Right lung (tissue), 5 donors: ENCODE results near the gene SCCPDH. TPM values are rescaled to one million over a fixed set of nuclear protein-coding genes. Genes with fewer than 3 reads are reported as not detected.
"Not testable (repeated sequence)": the region's sequence is repeated elsewhere in the genome, so short reads cannot be mapped to it uniquely, and the experiment has no call there.

Experiments used
- DNase-seq, 2 donors: peaks; one replicate each; pipeline ENCODE4 v3.0.0-alpha.2; 2013
- polyA plus RNA-seq, 5 donors: library from polyadenylated mRNA; unstranded; fragments of 120-200 nt; gene quantifications; one replicate each; pipeline versions ENCODE4 v1.2.1 to v1.2.3, GENCODE V29; 2013; ENCODE audit warnings: inconsistent platforms in 1 of 5, low replicate concordance in 1 of 5; ENCODE audit not compliant: insufficient read length in 5 of 5, insufficient read depth in 1 of 5

Gene SCCPDH
- polyA plus RNA-seq, 5 donors = 40.2 to 46.7 (median 44.7) TPM

GRCh38 chr1:246742396-246742795 lies 18.2 kb downstream of the SCCPDH start:
- DNase-seq = no peak

GRCh38 chr1:246746155-246746554 lies 21.9 kb downstream of the SCCPDH start:
- not testable (repeated sequence) for DNase-seq

GRCh38 chr1:246748006-246748405 lies 23.8 kb downstream of the SCCPDH start:
- no peak for DNase-seq

GRCh38 chr1:246748867-246749266 lies 24.7 kb downstream of the SCCPDH start:
- no peak for DNase-seq

GRCh38 chr1:246750752-246751151 lies 26.5 kb downstream of the SCCPDH start:
- DNase-seq = no peak

- peak; percentile 11 to 42 for DNase-seq
These were observed 29.7 kb downstream of the SCCPDH start for GRCh38 chr1:246753670-246754535.

- no peak for DNase-seq
These were observed 31.2 kb downstream of the SCCPDH start for GRCh38 chr1:246755419-246755818.

- DNase-seq = no peak
These were observed 36.5 kb downstream of the SCCPDH start for GRCh38 chr1:246760422-246761347.

GRCh38 chr1:246761396-246761795 lies 37.2 kb downstream of the SCCPDH start:
- no peak for DNase-seq

- DNase-seq = no peak
These were observed 41.3 kb downstream of the SCCPDH start for GRCh38 chr1:246765521-246765920.

GRCh38 chr1:246768403-246769020 lies 44.3 kb downstream of the SCCPDH start:
- DNase-seq = no peak

GRCh38 chr1:246769306-246769705 lies 45.1 kb downstream of the SCCPDH start:
- peak; percentile 58 to 72 for DNase-seq

- DNase-seq = no peak
These were observed 47.2 kb downstream of the SCCPDH start for GRCh38 chr1:246771366-246771765.

- DNase-seq = no peak
These were observed 48.5 kb downstream of the SCCPDH start for GRCh38 chr1:246772686-246773085.

- DNase-seq = no peak
These were observed 49.0 kb downstream of the SCCPDH start for GRCh38 chr1:246773213-246773641.

GRCh38 chr1:246775531-246776385 lies 51.5 kb downstream of the SCCPDH start:
- no peak for DNase-seq

GRCh38 chr1:246776923-246777322 lies 52.7 kb downstream of the SCCPDH start:
- DNase-seq = no peak

GRCh38 chr1:246778663-246779062 lies 54.5 kb downstream of the SCCPDH start:
- no peak for DNase-seq

- no peak for DNase-seq
These were observed 55.5 kb downstream of the SCCPDH start for GRCh38 chr1:246779561-246780175.

GRCh38 chr1:246780264-246780663 lies 56.1 kb downstream of the SCCPDH start:
- no peak for DNase-seq

- DNase-seq = no peak
These were observed 57.0 kb downstream of the SCCPDH start for GRCh38 chr1:246781212-246781611.
